Measurements from ENCODE around the gene NXPH4.

NXPH4 gene

GRCh38 chr12:57216014-57216911 lies at the start of gene NXPH4:
NXPH4 (plus strand) TSS chr12:57216794; CDS start chr12:57216970, 176 bp downstream.
- in situ Hi-C loops (cut with MboI; ENCODE audit: low sequenced_read_pairs), result no loop called here

GRCh38 chr12:57166971-57167371 lies 49.6 kb upstream of the NXPH4 start:
- in situ Hi-C loops (cut with MboI; ENCODE audit: low sequenced_read_pairs), result no loop called here

- in situ Hi-C loops (cut with MboI; ENCODE audit: low sequenced_read_pairs), result no loop called here
Observed at GRCh38 chr12:57168058-57168457, 48.5 kb upstream of the NXPH4 start.

GRCh38 chr12:57169046-57169795 lies 47.4 kb upstream of the NXPH4 start:
- in situ Hi-C loops (cut with MboI; ENCODE audit: low sequenced_read_pairs), result no loop called here

GRCh38 chr12:57169969-57170368 lies 46.6 kb upstream of the NXPH4 start:
- in situ Hi-C loops (cut with MboI; ENCODE audit: low sequenced_read_pairs), result loop anchor here (10.0 kb wide), 1 partner anchor 105 kb away; no protein-coding TSS in a partner anchor

GRCh38 chr12:57170408-57170807 lies 46.2 kb upstream of the NXPH4 start:
- in situ Hi-C loops (cut with MboI; ENCODE audit: low sequenced_read_pairs), result loop anchor here (10.0 kb wide), 1 partner anchor 106 kb away; no protein-coding TSS in a partner anchor

GRCh38 chr12:57170927-57171326 lies 45.7 kb upstream of the NXPH4 start:
- in situ Hi-C loops (cut with MboI; ENCODE audit: low sequenced_read_pairs), result loop anchor here (10.0 kb wide), 1 partner anchor 106 kb away; no protein-coding TSS in a partner anchor

GRCh38 chr12:57171668-57172067 lies 44.9 kb upstream of the NXPH4 start:
- in situ Hi-C loops (cut with MboI; ENCODE audit: low sequenced_read_pairs), result loop anchor here (10.0 kb wide), 1 partner anchor 107 kb away; no protein-coding TSS in a partner anchor

GRCh38 chr12:57173089-57173488 lies 43.5 kb upstream of the NXPH4 start:
- in situ Hi-C loops (cut with MboI; ENCODE audit: low sequenced_read_pairs), result loop anchor here (10.0 kb wide), 1 partner anchor 108 kb away; no protein-coding TSS in a partner anchor

- in situ Hi-C loops (cut with MboI; ENCODE audit: low sequenced_read_pairs), result loop anchor here (10.0 kb wide), 1 partner anchor 109 kb away; no protein-coding TSS in a partner anchor
Observed at GRCh38 chr12:57173683-57174082, 42.9 kb upstream of the NXPH4 start.

GRCh38 chr12:57175428-57176138 lies 41.0 kb upstream of the NXPH4 start:
- in situ Hi-C loops (cut with MboI; ENCODE audit: low sequenced_read_pairs), result loop anchor here (5.0 to 25.0 kb wide), 3 partner anchors 53 to 413 kb away; partner anchors contain the start of genes HSD17B6 and PRIM1

- in situ Hi-C loops (cut with MboI; ENCODE audit: low sequenced_read_pairs), result loop anchor here (5.0 to 25.0 kb wide), 3 partner anchors 54 to 414 kb away; partner anchors contain the start of genes HSD17B6 and PRIM1
Observed at GRCh38 chr12:57176139-57176477, 40.5 kb upstream of the NXPH4 start.

- in situ Hi-C loops (cut with MboI; ENCODE audit: low sequenced_read_pairs), result loop anchor here (5.0 to 25.0 kb wide), 3 partner anchors 55 to 415 kb away; partner anchors contain the start of genes HSD17B6 and PRIM1
Observed at GRCh38 chr12:57176846-57177245, 39.7 kb upstream of the NXPH4 start.

GRCh38 chr12:57177354-57177753 lies 39.2 kb upstream of the NXPH4 start:
- in situ Hi-C loops (cut with MboI; ENCODE audit: low sequenced_read_pairs), result loop anchor here (5.0 to 25.0 kb wide), 3 partner anchors 55 to 415 kb away; partner anchors contain the start of genes HSD17B6 and PRIM1

- in situ Hi-C loops (cut with MboI; ENCODE audit: low sequenced_read_pairs), result loop anchor here (5.0 to 25.0 kb wide), 3 partner anchors 56 to 416 kb away; partner anchors contain the start of genes HSD17B6 and PRIM1
Observed at GRCh38 chr12:57178213-57178612, 38.4 kb upstream of the NXPH4 start.

GRCh38 chr12:57179331-57180086 lies 37.1 kb upstream of the NXPH4 start:
- in situ Hi-C loops (cut with MboI; ENCODE audit: low sequenced_read_pairs), result loop anchor here (5.0 to 25.0 kb wide), 3 partner anchors 57 to 417 kb away; partner anchors contain the start of genes HSD17B6 and PRIM1

GRCh38 chr12:57180321-57180989 lies 36.1 kb upstream of the NXPH4 start:
- in situ Hi-C loops (cut with MboI; ENCODE audit: low sequenced_read_pairs), result loop anchor here (25.0 kb wide), 1 partner anchor 418 kb away; the partner anchor contains the start of genes HSD17B6 and PRIM1

- in situ Hi-C loops (cut with MboI; ENCODE audit: low sequenced_read_pairs), result loop anchor here (25.0 kb wide), 1 partner anchor 419 kb away; the partner anchor contains the start of genes HSD17B6 and PRIM1
Observed at GRCh38 chr12:57181072-57181471, 35.5 kb upstream of the NXPH4 start.
